Left ventricle myocardium inferior (tissue), 1 donor: Measurements from ENCODE around the gene AUTS2. TPM values are rescaled to one million over a fixed set of nuclear protein-coding genes. Genes with fewer than 3 reads are reported as not detected.
A peak's percentile ranks its signal among the peaks of the same experiment; 100 is the strongest.

Source experiments
- DNase-seq: peaks from one replicate; pipeline ENCODE4 v3.0.0-alpha.2; 2020
- H3K27ac ChIP-seq: fragments of 200-600 bp; replicated peaks from 2 replicates; pipeline ENCODE4 v1.8.0; 2021
- H3K27me3 ChIP-seq: fragments of 200-600 bp; 2 replicates; pipeline ENCODE4 v1.8.0; 2021; ENCODE audit warnings: low read depth
- H3K36me3 ChIP-seq: fragments of 200-600 bp; 2 replicates; pipeline ENCODE4 v1.8.0; 2021
- H3K4me1 ChIP-seq: fragments of 200-600 bp; 2 replicates; pipeline ENCODE4 v1.8.0; 2021
- H3K4me3 ChIP-seq: fragments of 200-600 bp; 2 replicates; pipeline ENCODE4 v1.8.0; 2021; ENCODE audit warnings: mild to moderate bottlenecking, moderate library complexity
- H3K9me3 ChIP-seq: fragments of 200-600 bp; replicated peaks from 2 replicates; pipeline ENCODE4 v1.8.0; 2021
- intact Hi-C: fragments of 100-400 bp; cut with micrococcal nuclease; formaldehyde crosslinking; loops from one replicate; pipeline ENCODE4 v1.11.0; 2022
- total RNA-seq: library from RNA; stranded (reverse); fragmentation: NEBNext Ultra II Directional; extraction: Animal tissue kit (Norgen Biotek cat#: 25700); gene quantifications from one replicate; pipeline ENCODE4 v1.2.1, GENCODE V29; 2021
- TF ChIP-seq, protein P1 (sequence below): fragments of 200-600 bp; IDR thresholded peaks from 2 replicates; pipeline ENCODE4 v1.8.0; 2021; ENCODE audit warnings: antibody characterized with exemption, mild to moderate bottlenecking, borderline replicate concordance
- donor health status: DM: no; HTN: yes; CAD: no; lungs with severe emphysema.

Gene AUTS2
- total RNA-seq, 1 donor from 2014 or later = 10.5 TPM

DNA sequence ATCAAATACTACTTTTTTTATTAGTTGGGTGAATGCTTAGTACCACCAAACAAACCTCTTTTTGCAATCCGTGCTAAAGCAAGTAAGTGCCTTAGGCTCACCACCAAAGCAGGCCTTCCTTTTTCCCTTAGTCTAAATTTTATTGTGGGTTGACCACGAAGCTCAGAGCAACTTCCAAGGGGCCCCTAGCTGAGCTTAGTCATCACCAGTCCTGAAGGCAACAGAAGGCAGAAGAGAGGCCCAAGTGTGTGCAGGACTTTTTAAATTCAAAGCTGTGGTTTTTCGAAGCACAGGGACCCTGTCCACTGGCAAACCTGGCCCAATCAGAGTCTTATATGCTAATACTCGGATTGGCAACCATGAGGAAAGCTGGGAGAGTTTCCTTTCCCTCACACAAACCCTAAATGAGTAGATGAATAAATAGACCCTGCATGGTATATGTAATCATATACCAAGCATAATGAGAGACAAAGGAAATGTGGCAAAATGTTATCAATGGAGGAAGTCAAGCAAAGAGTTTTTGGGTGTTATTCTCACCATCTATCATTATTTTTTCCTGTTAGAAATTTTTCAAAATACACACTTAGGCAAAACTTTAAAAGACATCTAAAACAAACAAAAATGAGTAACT, 1080.5 kb downstream of the AUTS2 start:
- H3K4me3 ChIP-seq = no peak overlapping the region
- no peak for DNase-seq
- no peaks in the 10 kb centered on the region for H3K9me3 ChIP-seq
- H3K27ac ChIP-seq = no peak overlapping the region
- no peaks in the 10 kb centered on the region for H3K36me3 ChIP-seq
- H3K27me3 ChIP-seq = no peaks in the 10 kb centered on the region
- TF ChIP-seq, protein P1, sequence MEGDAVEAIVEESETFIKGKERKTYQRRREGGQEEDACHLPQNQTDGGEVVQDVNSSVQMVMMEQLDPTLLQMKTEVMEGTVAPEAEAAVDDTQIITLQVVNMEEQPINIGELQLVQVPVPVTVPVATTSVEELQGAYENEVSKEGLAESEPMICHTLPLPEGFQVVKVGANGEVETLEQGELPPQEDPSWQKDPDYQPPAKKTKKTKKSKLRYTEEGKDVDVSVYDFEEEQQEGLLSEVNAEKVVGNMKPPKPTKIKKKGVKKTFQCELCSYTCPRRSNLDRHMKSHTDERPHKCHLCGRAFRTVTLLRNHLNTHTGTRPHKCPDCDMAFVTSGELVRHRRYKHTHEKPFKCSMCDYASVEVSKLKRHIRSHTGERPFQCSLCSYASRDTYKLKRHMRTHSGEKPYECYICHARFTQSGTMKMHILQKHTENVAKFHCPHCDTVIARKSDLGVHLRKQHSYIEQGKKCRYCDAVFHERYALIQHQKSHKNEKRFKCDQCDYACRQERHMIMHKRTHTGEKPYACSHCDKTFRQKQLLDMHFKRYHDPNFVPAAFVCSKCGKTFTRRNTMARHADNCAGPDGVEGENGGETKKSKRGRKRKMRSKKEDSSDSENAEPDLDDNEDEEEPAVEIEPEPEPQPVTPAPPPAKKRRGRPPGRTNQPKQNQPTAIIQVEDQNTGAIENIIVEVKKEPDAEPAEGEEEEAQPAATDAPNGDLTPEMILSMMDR = no peak
- H3K4me1 ChIP-seq = no peaks in the 10 kb centered on the region
- intact Hi-C loops = no loop called here

DNA sequence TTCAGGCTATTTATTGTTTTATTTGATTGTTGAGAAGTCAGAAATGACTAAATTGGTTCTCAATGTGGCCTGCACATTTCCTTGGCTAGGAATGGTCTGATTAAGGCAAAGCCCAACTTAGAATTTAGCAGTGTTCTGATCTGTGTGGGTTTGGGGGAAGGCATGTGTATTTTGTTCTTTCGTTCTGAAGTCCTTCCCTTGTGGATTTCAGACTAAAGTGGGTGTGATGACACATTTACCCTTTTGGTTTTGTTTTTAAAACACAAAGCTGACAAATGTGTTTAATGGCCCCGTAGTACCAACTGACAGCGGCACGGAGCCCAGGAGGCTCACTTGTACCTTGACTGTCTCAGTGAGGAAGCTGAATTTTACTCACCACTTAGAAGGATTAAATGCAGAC, 1081.4 kb downstream of the AUTS2 start:
- TF ChIP-seq, protein P1 = no peak
- no peak overlapping the region for H3K27ac ChIP-seq
- H3K4me3 ChIP-seq = no peak overlapping the region
- no peaks in the 10 kb centered on the region for H3K27me3 ChIP-seq
- H3K9me3 ChIP-seq = no peaks in the 10 kb centered on the region
- intact Hi-C loops = no loop called here
- no peak for DNase-seq
- H3K36me3 ChIP-seq = no peaks in the 10 kb centered on the region
- no peaks in the 10 kb centered on the region for H3K4me1 ChIP-seq

DNA sequence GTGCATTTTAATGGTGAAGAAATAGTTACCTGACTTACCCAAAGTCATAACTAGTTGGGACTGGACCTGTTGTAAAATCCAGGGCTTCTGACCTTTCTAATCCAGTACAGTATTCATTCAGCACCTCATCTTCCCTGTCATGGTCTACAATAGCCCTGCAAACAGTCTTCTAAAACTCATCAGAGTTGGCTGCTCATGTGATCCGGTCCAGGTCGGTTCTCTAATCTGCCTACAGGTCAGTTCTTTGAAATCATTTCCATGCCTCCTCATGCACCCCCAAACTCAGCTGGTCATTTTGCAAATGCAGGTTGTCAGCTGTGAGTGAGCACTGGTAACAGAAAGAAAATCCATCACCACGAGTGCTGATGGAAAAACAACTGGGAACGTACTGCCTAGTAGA, 1082.0 kb downstream of the AUTS2 start:
- TF ChIP-seq, protein P1 = no peak
- Histone ChIP-seq H3K27me3 (no peaks in the 10 kb centered on the region), H3K27ac (no peak overlapping the region), H3K4me3 (no peak overlapping the region), H3K36me3 (no peaks in the 10 kb centered on the region), H3K4me1 (no peaks in the 10 kb centered on the region), H3K9me3 (no peaks in the 10 kb centered on the region)
- intact Hi-C loops = no loop called here
- no peak for DNase-seq

DNA sequence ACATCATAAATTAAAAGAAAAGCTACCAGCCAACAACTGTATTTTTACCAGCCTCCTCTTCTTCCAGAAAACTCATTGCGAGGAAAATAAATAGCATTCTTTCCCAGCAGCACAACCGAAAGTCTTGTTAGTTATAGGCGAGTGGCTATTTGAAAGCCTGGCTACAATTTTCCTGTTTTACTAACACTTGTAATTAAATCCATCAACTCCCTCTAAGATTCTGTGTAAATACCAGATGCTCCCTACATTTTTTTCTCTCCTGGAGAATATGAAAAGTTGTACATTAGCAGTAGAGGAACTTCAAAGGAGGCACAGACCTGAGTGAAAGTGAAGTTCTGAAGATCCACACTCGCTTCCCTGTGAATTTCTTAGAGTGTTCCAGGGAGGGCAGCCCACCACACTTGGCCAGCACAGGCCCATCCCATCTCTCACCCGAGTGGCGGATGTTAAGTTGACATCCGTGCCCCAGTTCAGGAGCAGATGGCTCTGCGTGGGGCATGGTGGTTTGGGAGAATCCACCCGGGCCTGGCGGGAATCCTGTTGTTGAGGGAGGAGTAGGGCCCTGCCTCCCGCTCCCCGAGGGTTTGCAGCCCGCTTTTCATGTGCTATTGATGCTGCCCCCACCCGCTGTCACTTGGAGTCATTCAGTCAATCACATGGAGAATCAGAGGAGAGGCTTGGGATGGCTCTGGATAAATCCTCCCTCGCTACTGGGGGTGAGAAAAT, 1082.6 kb downstream of the AUTS2 start:
- intact Hi-C loops = no loop called here

DNA sequence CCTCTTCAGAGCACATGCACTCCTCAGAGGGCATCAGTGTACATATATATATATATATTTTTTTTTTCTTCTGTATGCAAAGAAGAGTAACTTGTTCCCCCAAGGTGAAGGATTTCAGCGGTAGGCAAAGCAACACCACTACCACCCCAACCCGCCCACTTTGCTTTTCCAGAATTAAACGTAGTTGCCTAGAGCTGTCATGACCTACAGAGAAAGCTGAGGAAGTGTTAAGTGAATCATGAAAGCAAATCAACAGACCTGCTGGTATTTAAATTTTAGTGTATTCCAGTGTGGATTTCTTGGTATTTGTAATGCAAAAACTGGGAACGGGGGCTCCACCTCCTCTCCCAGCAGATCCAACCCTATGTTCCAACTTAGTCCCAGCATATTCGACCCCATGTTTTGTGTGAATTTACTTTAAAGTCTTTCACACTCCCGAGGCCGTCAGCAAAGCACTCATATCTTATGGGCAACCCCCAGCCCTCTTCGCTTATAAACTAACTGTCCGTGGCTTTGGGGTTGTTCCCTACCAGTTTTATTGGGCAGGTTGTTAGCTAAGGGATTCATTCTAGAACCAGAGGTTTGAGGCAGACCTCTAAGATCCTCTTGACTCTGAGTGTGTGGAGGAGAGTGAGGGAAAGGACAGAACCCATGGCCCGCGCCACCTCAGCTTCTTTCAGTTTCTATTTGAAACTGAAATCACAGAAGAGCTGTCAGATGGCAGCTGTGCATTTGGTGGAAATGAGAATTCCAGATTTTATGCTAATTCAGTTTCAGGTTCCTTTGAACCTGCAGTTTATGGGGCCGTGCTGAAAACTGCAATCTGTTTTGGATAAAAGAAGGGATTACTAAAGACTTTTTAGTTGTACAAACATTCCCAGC, 1083.4 kb downstream of the AUTS2 start:
- no peaks in the 10 kb centered on the region for H3K27me3 ChIP-seq
- intact Hi-C loops = no loop called here
- TF ChIP-seq, protein P1 = no peak
- DNase-seq = no peak
- H3K4me3 ChIP-seq = peak overlapping the region; percentile 14
- H3K36me3 ChIP-seq = no peaks in the 10 kb centered on the region
- H3K27ac ChIP-seq = no peak overlapping the region
- no peaks in the 10 kb centered on the region for H3K9me3 ChIP-seq
- H3K4me1 ChIP-seq = no peaks in the 10 kb centered on the region

More for the DNA sequence above, 1082.6 kb downstream of the AUTS2 start:
- no peak for DNase-seq
- Histone ChIP-seq H3K4me3 (no peak overlapping the region), H3K9me3 (no peaks in the 10 kb centered on the region), H3K27me3 (no peaks in the 10 kb centered on the region), H3K36me3 (no peaks in the 10 kb centered on the region), H3K4me1 (no peaks in the 10 kb centered on the region), H3K27ac (no peak overlapping the region)
- TF ChIP-seq, protein P1 = no peak
